ENCODE measurements around the gene MESP1.

The MESP1 gene

DNA sequence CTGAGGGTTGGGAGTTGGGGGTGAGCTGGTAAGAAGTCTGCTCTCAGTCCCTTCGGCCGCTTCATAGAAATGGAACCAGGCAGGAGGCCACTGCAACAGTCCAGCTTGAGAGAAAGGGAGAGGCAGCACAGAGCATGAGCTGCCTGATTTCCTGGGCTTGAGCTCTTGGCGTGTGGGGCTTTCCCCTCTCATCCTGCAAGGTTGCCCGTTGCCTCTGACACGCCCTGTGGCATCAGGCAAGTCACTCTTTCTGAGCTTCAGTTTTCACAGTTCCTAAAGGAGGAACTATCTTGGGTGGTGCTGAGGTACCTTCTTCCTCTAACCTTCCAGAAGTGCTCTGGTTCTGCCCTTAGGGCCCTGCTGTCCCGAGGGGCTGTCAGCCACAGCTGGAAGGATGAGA lies 30.0 kb upstream of the MESP1 start:
- no peak for DNase-seq (ENCODE audit: low read depth)

DNA sequence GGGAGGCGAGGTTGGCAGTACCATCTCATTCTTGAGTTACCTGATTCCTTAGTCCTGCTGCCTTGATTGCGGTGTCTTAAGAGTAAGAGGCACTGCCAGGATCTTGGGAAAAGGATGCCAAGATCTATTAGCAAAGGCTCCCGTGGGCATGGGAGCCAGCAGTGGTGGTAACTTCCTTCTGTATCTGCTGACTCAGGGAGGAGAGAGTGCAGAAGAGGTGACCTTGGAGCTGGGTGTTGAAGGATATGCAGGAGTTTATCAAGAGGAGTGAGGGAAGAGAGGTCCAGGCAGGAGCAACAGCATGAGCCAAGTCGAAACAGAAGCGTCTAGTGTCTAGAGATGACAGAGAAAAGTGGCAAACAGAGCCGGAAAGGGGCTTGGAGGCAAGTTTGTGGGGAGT lies 29.6 kb upstream of the MESP1 start:
- DNase-seq (ENCODE audit: low read depth): no peak

DNA sequence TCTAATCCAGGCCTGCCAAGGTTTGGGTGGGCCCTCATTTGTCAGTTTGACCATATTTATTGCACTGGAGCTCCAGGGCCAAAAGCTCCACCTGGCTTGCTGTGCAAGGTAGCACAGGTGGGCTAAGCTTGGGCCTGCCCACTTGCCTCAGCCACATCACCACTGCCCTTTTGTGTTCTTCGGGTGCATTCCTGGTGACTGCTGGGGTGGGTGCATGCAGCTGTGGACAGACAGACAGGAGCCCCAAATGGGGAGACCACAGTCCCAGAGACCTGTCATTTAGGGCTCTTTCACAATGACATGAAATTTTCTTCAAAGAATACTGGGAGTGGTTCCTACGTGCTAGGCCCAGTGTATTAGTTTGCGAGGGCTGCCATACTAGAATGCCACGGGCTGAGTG lies 27.8 kb upstream of the MESP1 start:
- no peak for DNase-seq (ENCODE audit: low read depth)

DNA sequence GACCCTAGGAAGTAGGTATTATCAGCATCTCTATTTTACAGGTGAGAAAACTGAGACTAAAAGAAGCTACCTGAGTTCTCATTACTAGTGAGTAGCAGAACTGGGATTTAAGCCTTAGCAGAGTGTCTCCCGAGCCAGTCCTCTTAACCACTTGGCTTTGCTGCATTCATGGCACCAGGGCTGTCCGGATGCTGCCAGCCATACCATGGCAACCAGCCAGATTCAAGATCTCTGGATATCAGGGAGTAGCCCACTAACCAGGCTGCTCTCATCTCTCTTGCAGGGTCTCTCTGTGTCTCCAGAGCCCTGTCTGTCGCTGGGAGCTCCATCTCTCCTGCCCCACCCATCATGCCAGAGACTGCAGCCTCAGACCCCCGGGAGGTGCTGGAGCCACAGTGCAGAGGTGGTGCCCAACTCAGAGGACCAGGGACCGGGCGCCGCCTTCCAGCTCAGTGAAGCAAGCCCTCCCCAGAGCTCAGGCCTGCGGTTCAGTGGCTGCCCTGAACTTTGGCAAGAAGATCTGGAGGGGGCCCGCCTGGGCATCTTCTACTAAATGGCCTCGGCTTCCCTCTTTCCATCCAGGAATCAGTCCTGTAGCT lies 26.8 kb upstream of the MESP1 start:
- no peak for DNase-seq (ENCODE audit: low read depth)

DNA sequence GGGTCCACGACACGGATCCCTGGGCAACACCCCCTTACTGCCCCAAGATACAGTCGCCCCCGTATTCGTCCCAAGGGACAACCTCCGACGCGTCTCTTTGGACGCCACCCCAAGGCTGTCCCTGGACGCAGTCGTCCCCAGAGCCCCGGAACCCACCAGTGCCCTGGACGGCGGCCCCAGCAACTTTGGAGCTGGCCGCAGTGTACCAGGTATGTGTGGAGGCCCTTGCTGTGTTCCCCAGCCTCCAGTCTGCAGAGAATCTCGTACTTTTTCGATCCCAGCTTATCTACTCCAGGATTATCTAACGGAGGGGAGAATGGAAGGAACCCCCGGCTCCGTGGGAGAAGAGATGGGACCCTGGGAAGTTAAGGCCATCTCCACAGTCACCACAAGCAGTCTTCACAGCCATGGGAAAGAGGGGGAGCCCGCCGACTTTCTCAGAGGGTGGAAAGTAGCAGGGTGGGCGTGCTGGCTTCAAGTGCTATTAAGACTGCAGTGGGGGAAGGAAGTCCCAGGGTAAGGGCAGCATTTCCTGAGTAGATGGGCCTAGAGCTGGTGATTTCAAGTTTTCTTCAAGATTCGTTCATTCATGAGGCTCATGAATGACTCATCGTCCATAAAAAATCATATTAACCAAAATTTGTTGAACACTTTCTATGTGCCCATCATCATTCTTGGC lies 26.2 kb upstream of the MESP1 start:
- no peak for DNase-seq (ENCODE audit: low read depth)

DNA sequence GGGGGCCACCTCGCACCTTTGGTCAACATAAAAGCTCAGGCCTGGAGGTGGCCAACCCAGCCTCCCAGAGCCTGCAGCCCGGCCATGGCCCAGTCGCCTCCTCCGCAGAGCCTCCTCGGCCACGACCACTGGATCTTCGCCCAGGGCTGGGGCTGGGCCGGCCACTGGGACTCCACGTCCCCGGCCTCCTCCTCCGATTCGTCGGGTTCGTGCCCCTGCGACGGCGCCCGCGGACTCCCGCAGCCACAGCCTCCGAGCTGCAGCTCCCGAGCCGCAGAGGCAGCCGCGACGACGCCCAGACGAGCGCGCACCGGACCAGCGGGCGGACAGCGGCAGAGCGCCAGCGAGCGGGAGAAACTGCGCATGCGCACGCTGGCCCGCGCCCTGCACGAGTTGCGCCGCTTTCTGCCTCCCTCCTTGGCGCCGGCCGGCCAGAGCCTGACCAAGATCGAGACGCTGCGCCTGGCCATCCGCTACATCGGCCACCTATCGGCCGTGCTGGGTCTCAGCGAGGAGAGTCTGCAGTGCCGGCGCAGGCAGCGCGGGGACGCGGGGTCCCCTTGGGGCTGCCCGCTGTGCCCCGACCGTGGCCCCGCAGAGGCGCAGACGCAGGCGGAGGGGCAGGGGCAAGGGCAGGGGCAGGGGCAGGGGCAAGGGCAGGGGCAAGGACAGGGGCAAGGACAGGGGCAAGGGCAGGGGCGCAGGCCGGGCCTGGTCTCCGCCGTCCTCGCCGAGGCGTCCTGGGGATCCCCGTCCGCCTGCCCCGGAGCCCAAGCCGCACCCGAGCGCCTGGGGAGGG lies 25.4 kb upstream of the MESP1 start, which contains the start of gene MESP2:
MESP2 (plus strand) TSS at position 59 of the 799 bp plus-strand sequence; CDS start at position 85, 26 bp downstream.
- DNase-seq (ENCODE audit: low read depth): no peak

DNA sequence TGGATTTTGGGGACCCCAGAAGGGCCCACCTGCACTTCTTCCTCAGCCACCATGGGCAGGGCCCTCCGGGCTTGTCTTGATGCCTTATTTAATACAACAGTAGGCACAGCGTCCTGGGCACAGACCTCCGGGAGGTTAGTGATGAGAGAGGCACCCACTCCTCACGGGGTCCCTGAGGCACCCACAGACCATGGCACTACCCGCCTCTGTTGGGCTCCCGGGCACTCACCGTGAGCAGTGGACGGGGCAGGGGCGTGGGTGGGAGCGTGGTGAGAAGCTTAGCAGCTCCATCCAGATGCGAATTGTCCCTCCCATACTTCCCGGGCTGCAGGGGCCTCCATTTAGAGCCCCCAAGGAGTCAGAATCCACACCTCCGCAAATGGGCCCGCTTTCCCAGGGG lies 24.8 kb upstream of the MESP1 start:
- no peak for DNase-seq (ENCODE audit: low read depth)

DNA sequence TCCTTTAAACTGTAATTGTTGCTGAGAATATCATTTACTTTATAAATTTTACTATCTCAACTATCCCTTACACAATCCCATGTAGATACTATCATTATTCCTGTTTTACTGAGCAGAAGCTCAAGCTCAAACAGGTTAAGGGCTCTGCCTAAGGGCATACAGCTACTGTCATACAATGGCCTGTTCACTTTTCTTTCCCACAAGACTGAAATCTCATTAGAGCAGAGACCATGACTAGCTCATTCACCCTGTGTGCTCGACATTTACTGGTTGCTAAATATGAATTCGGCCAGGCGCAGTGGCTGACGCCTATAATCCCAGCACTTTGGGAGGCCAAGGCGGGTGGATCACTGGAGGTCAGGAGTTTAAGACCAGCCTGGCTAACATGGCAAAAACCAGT lies 23.4 kb upstream of the MESP1 start:
- no peak for DNase-seq (ENCODE audit: low read depth)

DNA sequence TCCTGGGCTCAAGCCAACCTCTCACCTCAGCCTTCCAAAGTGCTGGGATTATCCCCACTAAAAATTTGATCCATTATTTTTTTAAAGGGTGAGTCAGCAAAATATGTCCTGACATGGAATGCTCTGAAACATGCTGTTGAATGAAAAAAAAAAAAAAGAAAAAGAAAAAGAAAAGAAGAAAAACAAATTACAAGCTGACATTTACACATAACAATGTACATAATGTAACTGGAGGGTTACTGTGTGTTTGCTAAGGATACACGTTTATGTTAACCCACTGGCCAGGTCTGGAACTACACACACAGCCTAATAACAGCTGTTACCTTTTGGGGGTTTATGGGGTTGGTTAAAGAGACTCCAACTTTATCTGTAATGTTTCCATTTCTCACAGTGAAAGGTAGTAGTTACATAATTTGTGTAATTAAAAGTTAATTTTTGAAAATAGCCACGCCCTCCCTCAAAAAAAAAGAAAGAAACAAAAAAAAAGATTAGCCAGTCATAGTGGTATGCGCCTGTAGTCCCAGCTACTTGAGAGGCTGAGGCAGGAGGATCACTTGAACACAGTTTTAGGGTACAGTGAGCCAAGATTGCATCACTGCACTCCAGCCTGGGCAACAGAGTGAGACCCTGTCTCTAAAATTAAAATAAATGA lies 22.0 kb upstream of the MESP1 start:
- no peak for DNase-seq (ENCODE audit: low read depth)

DNA sequence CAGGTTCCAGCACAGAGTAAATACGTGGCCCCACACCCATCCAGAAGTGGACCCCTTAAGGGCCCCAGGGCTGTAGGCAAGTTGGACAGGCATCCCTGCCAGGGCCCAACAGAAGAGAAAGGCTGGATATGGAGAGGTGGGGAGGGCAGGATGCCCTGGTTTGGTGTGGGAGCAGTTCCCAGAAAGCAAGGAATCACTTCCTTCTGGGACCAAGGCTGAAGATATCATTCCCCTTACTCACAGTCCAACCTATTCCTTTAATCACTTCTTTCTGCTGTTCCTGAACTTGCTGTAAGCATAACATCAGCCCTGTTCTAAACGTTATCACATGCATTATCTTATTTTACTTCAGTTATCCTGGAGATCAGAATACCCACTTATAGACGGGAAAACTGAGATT lies 19.0 kb upstream of the MESP1 start:
- no peak for DNase-seq (ENCODE audit: low read depth)

DNA sequence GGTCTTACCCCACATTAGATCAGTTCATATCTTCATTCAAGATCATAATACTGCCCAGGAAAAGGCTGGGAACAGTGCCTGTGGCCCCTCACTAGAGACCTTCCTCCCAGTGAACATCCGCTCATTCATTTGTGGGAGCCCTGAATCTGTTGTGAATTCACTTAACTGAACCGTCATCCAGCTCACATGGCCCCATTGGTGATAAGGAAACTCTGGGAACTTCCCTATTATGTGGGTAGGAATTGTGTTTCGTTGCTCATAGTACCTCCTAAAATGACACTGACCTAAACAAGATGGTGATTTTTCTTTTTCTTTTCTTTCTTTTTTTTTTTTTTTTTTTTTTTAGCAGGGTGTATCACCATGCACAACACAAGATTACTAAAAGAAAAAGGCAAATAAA lies 18.3 kb upstream of the MESP1 start:
- no peak for DNase-seq (ENCODE audit: low read depth)

DNA sequence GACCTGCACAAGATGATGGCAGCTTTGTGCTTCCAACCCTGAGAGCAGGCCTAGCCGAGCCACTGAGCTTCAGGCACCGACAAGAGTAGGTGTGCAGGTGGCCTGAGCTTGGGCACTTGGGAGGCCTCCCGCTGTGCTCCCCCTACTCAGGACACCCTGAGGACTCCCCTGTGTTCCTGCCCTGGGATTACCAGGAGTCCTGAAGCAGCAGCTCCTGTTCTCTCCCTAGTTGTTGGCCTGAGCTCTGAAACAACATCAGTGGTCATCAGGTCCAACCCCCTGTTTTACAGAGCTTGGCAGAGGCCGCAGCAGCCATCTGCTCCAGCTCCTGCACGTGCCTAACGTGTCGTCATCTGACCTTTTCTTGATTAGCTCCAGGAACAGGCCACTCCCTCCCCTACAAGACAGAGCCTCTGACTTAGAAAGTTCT lies 17.0 kb upstream of the MESP1 start:
- DNase-seq (ENCODE audit: low read depth): no peak

DNA sequence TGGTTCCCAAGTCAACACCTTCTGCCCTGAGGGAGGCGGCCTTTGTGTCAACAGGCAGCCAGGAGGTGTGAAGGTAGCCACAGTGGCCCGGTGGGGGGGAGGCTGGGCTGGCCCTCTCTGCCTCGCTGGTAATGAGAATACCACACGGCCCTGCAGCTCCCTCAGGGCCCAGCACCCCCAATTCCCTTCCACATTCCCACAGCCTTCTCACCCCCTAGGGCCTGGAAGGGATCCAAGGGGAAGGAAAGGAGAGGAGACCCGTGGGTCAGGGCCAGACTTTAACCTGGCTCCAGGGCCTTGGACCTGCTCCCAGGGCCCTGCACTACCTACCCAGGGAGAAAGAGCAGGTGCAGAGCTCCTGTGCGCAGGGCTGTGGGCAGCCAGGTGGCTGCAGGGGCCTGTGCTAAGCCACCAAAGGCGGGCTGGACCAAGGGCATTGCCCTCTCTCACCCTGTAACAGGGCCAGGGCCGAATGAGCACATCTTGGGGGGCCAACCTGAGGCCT lies 16.4 kb upstream of the MESP1 start:
- DNase-seq (ENCODE audit: low read depth): no peak

DNA sequence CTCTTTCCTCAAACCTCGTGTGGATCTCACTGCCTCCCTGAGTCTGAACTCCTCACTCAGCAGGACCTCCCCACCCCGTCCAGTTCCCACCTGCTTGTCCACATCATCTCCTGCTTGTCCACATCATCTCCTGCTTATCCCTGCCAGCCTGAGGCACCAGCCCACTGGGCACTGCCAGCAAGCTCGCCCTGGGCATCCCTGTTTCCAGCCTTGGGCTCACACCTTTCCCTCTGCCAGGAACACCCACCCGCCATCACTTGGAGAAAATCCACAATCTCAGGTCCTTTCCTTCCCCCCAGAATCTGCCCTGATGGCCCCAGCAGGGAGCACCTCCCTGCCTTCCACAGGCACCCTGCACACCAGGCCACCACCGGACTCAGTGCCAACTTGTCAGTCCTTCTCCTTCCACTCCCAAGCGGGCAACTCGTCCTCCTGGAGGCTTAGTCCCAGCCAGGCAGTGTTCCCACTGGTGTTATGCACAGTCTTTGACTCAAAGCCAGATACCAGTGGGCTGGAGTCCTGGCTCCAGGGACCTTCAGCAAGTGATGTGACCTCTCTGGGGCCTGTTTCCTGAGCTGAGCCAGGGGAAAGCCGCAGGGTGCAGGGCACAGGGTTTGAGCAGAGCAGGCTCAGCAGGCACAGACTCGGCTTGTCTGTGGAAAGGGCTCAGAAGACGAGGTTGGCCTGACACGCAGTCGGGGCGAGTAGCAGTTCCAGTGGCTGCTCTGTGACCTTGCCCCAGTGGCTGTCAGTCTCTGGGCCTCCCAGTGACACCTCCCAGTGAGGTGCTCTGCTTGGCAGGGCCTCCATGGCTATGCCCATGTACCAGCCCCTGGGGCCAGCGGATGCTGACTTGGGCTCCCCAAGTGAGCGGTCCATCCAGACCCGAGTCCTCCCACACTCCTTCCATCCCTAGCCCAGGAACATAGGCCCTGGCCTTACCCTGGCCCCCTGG lies 15.6 kb upstream of the MESP1 start:
- DNase-seq (ENCODE audit: low read depth): no peak

DNA sequence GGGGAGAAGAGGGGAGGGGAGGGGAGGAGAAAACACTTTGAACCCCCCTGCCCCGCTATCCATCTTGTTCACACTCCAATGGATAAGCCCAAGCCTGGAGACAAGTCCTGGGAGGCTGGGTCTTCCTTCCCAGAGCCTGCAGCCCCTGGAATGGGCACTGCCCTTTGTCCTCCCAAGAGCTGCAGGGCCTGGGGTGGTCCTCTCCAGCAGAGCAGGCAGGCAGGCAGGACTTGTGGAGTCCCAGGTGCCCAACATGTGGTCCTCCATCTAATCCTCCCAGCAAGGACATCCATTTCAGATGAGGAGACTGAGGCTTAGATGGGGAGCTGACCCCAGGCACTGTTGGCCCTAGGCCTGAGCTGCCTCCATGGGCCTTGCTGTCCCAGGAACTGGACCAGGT lies 14.6 kb upstream of the MESP1 start:
- no peak for DNase-seq (ENCODE audit: low read depth)

DNA sequence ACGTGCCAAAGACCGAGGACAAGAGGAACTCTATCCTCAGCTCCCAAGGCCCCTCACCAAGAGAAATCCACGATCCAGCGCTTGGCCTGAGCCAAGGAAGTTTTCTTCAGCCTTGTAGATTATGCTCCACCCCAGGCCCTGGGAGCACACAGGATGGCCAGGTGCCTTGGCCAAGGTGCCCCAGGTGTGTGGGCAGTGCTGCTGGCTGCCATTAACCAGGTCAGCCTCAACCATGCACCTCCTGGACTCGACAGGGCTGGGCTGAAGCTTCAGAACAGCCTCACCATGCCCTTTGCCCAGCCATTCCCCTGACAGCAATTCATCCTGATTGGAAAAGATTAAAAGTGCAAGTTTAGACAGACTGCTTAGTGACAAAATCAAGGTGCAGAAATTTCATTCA lies 10.9 kb upstream of the MESP1 start:
- no peak for DNase-seq (ENCODE audit: low read depth)

DNA sequence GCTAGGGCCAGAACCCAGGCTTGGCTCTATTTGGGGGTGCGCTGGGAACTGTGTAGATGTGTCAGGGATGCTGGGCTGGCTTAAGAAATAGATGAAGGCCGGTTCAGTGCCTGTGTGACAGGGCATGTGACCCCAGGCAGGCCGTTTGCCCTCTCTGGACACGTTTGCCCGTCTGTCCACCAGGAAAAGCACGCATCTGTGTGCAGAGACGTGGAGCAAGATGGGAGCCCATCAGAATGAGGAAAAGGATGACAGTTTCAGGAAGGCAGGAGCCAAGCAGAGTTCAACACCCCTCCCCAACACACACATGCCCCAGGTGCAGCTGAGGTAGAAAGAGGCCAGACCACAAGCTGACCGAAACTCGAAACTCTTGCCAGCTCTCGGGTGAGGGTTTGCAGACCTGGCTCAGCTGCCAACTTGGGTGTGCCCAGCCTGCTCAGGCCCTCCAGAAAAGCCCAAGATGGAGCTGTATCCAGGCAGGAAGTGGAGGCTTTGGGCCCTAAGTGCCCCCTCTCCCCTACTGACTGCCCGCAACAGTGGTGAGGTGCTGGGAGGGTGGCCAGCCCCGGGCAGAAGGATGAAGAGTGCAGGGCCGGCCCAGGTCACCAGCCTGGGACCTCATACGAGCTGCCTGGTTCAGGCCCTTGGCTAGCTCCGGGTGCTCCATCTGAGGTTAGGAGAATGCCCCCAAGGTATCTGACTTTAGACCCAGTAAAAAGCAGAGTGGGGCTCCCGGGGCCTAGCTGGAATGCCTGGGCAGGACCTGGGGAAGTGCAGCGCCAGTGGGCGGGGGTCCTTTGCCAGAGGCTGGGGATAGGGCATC lies 10.2 kb upstream of the MESP1 start:
- no peak for DNase-seq (ENCODE audit: low read depth)

DNA sequence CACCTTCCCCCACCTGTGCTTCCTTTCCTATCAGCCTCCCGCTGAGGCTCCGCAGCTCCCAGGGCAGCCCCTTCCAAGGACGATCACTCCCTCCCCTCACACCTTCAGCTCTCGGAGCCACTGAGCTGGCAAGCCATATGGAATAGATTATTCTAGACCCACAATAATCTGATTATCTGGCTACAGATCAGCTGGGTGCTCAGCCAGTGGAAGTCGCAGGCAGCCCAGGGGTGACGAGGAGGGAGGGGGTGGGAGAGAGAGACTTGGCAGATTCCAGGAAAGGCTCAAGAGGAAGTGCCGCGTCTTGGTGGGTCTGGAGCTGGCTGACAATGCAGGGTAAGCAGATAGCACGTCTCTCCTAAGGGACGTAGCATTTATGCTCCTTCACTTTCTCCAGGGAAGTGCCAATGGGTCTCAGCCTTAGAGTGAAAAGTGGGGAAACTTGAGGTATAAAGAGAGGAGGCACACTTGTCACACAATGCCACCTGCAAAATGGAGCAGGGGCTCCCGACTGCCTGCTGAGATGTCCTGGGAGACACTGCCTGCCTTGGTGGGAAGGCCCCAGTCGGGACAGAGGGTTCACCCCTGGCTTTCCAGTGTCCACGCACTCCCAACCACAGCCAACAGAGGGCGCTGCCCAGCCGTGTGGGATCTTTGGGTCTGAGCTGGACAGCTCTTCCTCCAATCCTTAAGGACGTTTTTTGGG lies 9.4 kb upstream of the MESP1 start:
- peak; percentile 41 for DNase-seq (ENCODE audit: low read depth)

DNA sequence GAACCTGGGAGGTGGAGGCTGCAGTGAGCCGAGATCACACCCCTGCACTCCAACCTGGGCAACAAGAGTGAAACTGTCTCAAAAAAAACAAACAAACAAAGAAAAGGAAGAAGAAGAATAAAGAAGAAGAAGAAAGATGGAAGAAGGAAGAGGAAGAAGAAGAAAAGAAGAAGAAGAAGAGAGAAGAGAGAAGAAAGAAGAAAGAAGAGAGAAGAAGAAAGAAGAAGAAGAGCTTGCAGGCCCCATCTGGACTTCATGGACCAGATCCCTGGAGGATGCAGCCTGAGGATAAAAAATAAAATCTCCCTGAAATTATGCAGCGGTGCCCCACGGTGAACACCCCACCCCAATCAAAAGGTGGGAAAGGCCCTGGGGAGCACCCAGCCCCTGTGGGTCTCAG lies 8.8 kb upstream of the MESP1 start:
- DNase-seq (ENCODE audit: low read depth): no peak

DNA sequence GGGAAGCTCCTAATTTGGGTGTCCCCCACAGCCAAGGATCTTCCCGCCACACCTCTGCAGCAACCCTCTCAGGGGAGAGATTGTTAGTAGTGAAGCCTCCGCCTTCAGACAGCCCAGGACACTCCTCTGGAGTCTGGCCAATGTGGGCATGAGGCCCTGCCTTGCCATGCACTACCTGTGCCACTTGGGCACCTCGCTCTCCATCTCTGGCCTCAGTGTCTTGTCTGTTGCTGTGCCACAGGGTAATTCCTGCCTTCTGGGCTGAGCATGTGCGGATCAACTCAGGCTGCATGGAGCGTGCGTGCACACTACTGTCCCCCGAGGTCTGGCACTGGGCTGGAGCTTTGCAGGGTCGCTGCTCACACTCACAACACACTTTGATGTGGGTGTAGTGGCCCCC lies 7.9 kb upstream of the MESP1 start:
- DNase-seq (ENCODE audit: low read depth): no peak

All from stimulated activated CD8-positive, alpha-beta memory T cell treated with anti-CD3 and anti-CD28 coated beads, Interleukin-15, amount 100 ng/mL, for 1 hour (primary cell).